Measurements from ENCODE around the gene PDE3A.
"Not testable (repeated sequence)": the region's sequence is repeated elsewhere in the genome, so short reads cannot be mapped to it uniquely, and the experiment has no call there.

PDE3A gene

GRCh38 chr12:20557096-20557495, 188.8 kb downstream of the PDE3A start:
- no peak for DNase-seq

GRCh38 chr12:20560935-20561334, 192.6 kb downstream of the PDE3A start:
- DNase-seq: no peak

DNA sequence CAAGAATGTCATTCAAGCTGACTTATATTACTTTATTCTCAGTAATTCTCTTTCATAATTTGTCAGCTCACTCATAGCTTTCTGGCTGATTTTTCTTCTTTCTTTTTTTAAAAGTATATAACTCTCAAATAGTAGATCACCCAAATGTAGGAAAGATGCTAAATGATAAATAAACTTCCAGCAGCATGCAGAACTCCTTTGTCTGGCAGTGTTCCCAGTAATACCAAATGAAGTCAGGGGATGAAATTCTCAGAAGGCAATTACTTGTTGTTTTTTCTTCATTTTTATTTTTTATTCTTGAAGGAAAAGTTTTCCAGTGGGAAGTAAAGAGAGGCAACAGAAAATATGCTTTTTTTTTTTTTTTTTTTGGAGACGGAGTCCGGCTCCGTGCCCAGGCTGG, 193.5 kb downstream of the PDE3A start:
- no peak for DNase-seq

DNA sequence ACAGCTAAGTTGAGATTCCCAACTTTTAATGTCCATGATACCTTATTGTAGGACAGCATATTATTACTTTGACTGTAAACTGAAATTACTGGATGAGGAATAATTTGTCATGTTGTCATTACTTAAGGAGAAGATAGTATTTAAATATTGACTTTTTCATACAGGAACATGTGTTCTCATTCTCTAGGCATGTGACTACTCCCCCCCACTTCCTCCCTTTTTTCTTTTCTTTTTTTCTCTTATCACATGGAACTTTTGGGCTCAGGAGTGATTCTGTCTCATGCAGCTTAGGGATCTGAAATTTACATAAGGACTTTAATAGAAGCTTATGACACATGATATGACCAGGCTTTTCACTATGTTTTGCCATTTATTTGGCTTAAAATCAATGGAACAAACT, 199.1 kb downstream of the PDE3A start:
- no peak for DNase-seq

- DNase-seq: no peak
These were observed 204.1 kb downstream of the PDE3A start for GRCh38 chr12:20572451-20572850.

DNA sequence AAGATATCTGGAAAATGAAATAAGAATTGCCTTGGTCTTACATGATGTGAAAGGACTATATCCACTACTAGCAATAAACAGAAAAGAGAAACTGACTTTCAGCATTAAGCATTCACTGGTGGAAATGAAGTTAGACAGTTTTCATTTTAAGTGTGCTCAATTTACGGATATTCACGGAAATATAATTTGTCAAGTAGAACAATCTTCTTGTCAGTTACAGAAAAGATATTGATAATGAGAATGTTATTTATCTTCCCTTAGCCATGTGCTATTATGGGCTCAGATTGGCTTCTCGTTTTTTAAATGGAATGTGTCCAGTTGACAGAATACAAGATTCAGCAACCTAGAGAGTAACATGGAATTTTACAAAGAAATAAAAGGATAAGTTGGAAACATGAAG, 208.2 kb downstream of the PDE3A start:
- no peak for DNase-seq

- no peak for DNase-seq
These were observed 208.7 kb downstream of the PDE3A start for GRCh38 chr12:20577054-20577453.

DNA sequence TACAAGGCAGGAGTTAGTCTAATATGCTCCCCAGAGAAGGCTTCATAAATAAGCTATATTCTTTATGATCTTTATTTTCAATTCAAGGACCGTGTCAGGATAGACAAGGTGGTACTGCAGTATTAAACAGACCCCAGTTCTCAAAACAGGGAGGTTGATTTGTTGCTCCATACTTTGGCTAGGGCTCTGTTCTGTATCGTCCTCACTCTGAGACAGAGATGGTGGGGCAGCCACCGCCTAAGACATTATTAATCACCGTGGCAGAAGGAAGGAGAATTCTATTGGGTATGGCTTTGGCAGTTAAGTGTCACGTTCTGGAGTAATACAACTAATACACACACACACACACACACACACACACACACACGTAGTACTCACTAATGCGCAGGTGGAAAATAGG, 209.8 kb downstream of the PDE3A start:
- DNase-seq: no peak

- no peak for DNase-seq
These were observed 216.8 kb downstream of the PDE3A start for GRCh38 chr12:20585055-20585625.

GRCh38 chr12:20585913-20586312, 217.6 kb downstream of the PDE3A start:
- DNase-seq: no peak

DNA sequence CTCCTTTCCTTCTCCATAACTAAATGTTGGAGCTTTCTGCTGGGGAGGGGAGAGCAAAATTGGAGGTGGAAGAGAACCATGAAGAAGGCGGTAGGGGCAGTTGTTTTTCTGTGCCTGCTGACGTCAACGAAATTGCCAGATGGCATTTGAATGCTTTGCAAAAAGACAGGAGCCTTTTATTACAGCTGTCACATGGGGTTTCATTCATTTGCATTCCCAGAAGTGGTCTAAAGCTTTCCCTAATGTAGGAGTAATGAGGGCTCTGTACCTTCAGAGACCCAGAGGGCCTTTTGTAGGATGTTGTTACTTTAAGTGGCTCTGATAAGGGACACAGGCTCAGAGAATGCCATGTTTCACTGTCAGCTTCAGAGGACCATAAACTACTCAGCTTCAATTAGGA, 219.7 kb downstream of the PDE3A start:
- DNase-seq: no peak

DNA sequence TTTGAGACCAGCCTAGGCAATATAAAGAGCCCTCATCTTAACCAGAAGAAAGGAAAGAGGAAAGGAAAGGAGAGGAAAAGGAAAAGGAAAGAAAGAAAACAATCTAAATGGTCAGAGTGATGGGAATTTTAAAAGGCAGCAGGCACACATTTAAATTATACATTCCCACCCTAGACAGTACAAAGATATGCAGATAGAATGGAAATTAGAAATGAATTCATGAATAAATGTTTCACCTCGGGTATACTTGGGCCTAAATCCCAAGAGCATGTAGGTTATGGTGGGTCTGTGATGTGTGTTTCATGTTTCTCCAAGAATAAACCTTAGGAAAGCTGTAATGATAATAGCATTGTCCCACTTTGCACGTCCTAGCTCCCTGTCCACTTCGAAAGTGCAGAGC, 222.2 kb downstream of the PDE3A start:
- no peak for DNase-seq

DNA sequence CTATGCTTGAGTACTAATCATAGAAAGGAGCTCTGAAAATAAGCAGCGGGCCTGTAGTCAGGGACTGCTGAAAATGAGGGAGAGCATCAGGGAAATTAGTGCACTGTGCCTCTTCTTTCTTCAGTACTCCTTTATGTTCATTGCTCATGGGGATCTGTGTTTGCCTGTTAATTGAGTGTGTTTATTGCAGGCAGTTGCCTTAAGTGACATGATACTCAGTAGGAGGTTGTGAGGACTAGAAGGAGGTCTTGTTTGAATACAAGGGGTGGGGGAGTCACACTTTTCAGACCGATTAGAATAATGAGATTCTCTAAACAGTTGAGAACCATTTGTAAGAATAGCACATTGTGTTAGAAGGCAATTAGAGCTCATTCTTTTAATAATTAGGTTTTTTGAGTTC, 224.2 kb downstream of the PDE3A start:
- DNase-seq: no peak

- no peak for DNase-seq
These were observed 225.3 kb downstream of the PDE3A start for GRCh38 chr12:20593611-20594010.

DNA sequence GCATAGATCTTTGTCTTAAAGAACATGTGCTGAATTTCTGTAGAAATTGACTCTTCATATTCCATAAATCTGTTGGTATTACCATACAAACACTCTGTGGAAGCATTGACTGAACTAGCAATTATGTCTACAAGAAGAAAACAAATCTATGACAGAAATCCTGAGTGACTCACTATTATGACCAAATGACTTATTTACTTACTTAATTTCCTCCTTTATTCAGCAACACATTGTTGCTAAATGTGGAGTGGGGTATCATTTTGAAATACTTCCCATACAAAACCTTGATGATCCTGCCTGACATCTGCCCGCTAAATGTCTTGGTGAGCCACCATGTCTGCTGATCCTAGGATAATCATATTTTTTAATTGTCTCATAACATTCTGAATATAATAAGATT, 227.7 kb downstream of the PDE3A start:
- DNase-seq: no peak

- DNase-seq: no peak
These were observed 231.4 kb downstream of the PDE3A start for GRCh38 chr12:20599757-20600156.

DNA sequence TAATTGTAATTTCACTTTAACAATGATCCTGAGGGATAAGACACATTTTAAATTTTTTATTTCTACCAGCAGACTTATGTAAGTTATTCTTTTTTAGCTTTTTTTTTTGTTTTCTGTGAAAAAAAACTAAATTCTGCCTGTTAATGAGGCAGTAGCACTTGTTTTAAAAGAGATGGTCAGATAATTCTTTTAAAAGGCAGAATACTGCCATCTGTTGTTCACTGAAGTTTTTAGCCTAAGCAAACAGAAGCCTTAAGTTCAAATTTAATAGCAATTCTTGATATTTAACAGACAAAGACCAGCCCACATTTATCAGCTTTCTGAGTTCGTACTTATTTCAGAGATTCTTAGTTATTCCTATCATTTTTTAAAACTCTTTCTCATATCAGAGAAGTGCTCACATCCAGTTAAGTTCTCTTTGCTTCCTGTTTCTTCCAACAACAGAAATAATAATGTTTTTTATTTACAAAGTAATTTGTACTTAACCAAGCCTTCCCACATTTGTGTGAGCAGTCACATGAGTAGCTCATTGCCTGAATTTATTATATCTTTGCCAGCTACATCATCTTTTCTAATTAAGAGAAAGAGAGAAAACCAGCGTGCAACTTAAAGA, 233.4 kb downstream of the PDE3A start:
- no peak for DNase-seq

DNA sequence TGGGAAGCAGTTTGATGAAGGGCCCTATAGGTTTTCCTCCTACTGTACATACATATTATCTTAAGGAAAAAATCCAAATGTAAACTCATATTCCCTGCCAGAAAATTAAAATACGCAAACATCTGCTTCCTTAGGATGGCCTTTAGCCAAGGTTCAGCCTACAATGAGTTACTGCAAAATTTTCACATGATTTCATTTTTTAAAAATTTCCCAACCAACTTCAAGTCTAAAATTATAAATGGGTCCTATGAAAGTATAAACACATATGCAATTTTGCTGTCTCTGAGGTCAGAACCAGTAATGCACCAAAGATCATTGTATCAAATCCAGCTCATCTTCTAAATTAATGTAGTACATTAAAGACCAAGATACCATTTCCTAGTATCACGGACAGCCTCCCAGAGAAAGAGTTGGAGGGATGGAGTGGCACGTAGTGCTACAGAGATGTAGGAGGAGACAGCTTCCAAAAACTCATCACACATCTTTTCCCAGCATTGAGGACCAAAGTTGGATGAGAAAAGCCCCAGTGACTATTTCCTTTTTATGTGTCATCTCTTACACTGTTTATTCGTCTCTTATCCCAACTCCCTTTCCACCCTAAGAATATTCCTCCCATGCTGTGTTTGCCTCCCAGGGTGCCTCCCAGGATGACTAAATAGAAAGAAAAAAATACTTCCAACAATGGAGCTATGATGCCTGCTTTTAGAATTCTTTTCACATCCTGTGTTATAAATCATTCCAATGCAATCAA, 234.5 kb downstream of the PDE3A start:
- DNase-seq: no peak

- DNase-seq: no peak
These were observed 236.2 kb downstream of the PDE3A start for GRCh38 chr12:20604408-20605067.

DNA sequence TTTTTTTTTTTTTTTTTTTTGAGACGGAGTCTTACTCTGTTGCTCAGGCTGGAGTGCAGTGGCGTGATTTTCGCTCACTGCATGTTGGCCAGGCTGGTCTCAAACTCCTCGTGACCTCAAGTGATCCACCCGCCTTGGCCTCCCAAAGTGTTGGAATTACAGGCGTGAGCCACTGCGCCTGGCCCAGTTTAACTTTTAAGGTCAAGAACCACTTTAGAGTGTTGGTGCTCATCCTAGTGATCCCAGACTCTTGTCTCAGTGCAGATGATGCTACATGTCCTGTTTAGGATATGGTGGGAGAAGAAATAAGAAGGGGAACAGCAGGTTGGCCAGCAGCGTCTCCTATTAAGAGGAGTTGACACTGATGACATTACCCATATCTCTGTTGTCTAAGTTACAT, 246.7 kb downstream of the PDE3A start:
- DNase-seq: not testable (repeated sequence)

GRCh38 chr12:20616093-20616492, 247.8 kb downstream of the PDE3A start:
- no peak for DNase-seq

- DNase-seq: no peak
These were observed 251.9 kb downstream of the PDE3A start for GRCh38 chr12:20620261-20620660.

GRCh38 chr12:20624718-20625117, 256.4 kb downstream of the PDE3A start:
- no peak for DNase-seq

DNA sequence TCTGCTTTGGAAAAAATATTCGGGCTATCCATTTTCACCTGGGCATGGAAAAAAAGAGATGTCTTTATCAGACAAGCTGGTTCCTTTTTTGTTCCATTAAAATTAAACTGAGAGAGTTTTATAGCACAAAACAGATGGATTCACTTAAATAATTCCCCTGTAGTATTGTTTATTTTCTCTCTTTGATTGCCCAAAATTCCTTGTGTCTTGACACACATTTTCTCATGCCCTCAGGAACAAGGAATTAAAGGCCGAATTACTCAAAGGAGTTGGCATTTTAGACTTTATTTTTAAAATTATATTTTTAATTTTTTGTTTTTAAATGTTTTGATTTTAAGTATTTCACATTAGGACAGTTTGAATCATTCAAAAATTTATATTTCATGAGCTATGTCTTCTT, 257.2 kb downstream of the PDE3A start:
- no peak for DNase-seq
